Stimulated activated CD8-positive, alpha-beta memory T cell treated with anti-CD3 and anti-CD28 coated beads, Interleukin-7, amount 100 ng/mL, for 24 hours (primary cell): ENCODE data around the gene AQP10.
"Not testable (repeated sequence)": the region's sequence is repeated elsewhere in the genome, so short reads cannot be mapped to it uniquely, and the experiment has no call there.

Experiments used
- DNase-seq: peaks from one replicate; pipeline ENCODE4 v3.0.0-alpha.2; 2020; ENCODE audit warnings: low read depth

Gene AQP10

GRCh38 chr1:154324241-154324640 lies 3.3 kb downstream of the AQP10 start:
- DNase-seq, result no peak

GRCh38 chr1:154324669-154325582 lies 4.0 kb downstream of the AQP10 start, which contains the start of gene ATP8B2:
Gene ATP8B2, plus strand, starts transcription at chr1:154325525. Its CDS starts 2,617 bp downstream, at chr1:154328142.
- DNase-seq, result peak; percentile 61

GRCh38 chr1:154325583-154326545 lies 5.0 kb downstream of the AQP10 start:
- DNase-seq, result no peak

GRCh38 chr1:154326546-154327465 lies 5.9 kb downstream of the AQP10 start:
- no peak for DNase-seq

GRCh38 chr1:154327466-154328317 lies 6.8 kb downstream of the AQP10 start:
- DNase-seq, result no peak

GRCh38 chr1:154328318-154329151 lies 7.6 kb downstream of the AQP10 start:
- DNase-seq, result peak; percentile 70

- DNase-seq, result no peak
Observed at GRCh38 chr1:154329152-154329521, 8.2 kb downstream of the AQP10 start.

- no peak for DNase-seq
Observed at GRCh38 chr1:154329551-154330131, 8.7 kb downstream of the AQP10 start.

GRCh38 chr1:154330669-154331068 lies 9.8 kb downstream of the AQP10 start:
- DNase-seq, result no peak

- no peak for DNase-seq
Observed at GRCh38 chr1:154334079-154335024, 13.5 kb downstream of the AQP10 start.

- DNase-seq, result peak; percentile 92
Observed at GRCh38 chr1:154335025-154335714, 14.3 kb downstream of the AQP10 start.

GRCh38 chr1:154337253-154337894 lies 16.5 kb downstream of the AQP10 start:
- no peak for DNase-seq

- DNase-seq, result no peak
Observed at GRCh38 chr1:154338875-154339274, 18.0 kb downstream of the AQP10 start.

- not testable (repeated sequence) for DNase-seq
Observed at GRCh38 chr1:154341366-154341765, 20.5 kb downstream of the AQP10 start.

GRCh38 chr1:154342132-154342531 lies 21.2 kb downstream of the AQP10 start:
- no peak for DNase-seq

GRCh38 chr1:154342836-154343472 lies 22.1 kb downstream of the AQP10 start:
- DNase-seq, result peak; percentile 53
